ENCODE results near the gene GRIP1. TPM values are rescaled to one million over a fixed set of nuclear protein-coding genes. Genes with fewer than 3 reads are reported as not detected.

The GRIP1 gene
- total and polyA plus RNA-seq, 2 experiments from 2014 or later, result 5.1 to 13.7 TPM

GRCh38 chr12:66627988-66628317 lies 50.9 kb downstream of the GRIP1 start:
- Histone ChIP-seq H3K4me1 (ENCODE audit: insufficient read depth) (no peaks in the 10 kb centered on the region), H3K79me2 (replicated peaks; ENCODE audit: insufficient read depth) (no peaks in the 10 kb centered on the region), H3K4me3 (no peak overlapping the region), H4K20me1 (replicated peaks; ENCODE audit: insufficient read depth) (no peaks in the 10 kb centered on the region), H3K9me2 (ENCODE audit: insufficient read depth) (no peaks in the 10 kb centered on the region), H2AFZ (no peak overlapping the region), H3K27ac (ENCODE audit: low read depth) (no peak overlapping the region), H3K4me2 (no peak overlapping the region), H3K36me3 (ENCODE audit: insufficient read depth) (no peaks in the 10 kb centered on the region), H3F3A (replicated peaks; ENCODE audit: low read depth) (no peaks in the 10 kb centered on the region), H3K27me3 (ENCODE audit: insufficient read depth) (no peaks in the 10 kb centered on the region)
- Mint-ChIP-seq H3K9me3 (no peaks in the 10 kb centered on the region), H3K36me3 (ENCODE audit: low read depth) (no peaks in the 10 kb centered on the region), H3K4me3 (no peak overlapping the region), H3K4me1 (peaks cover 4% of the 10 kb centered on the region), H3K27me3 (ENCODE audit: insufficient read depth, low read depth, poor library complexity) (no peaks in the 10 kb centered on the region), H3K27ac (no peak overlapping the region)
- DNase-seq (ENCODE audit: low spot score), result no peak
- TF ChIP-seq ZNF114 (CRISPR knock-in tag; IDR thresholded peaks at IDR 0.05) (no peak), EZH2phosphoT487 (IDR thresholded peaks at IDR 0.05; ENCODE audit: unreplicated experiment) (no peak), JUNB (IDR thresholded peaks at IDR 0.05; ENCODE audit: unreplicated experiment) (no peak), STAT1 (IDR thresholded peaks at IDR 0.05; ENCODE audit: unreplicated experiment) (no peak), ZNF331 (CRISPR knock-in tag; IDR thresholded peaks at IDR 0.05; ENCODE audit: low read depth) (no peak), POLR2AphosphoS5 (IDR thresholded peaks at IDR 0.05; ENCODE audit: low read depth) (no peak), EZH2 (IDR thresholded peaks at IDR 0.05; ENCODE audit: low read depth, unreplicated experiment) (no peak), CREB1 (CRISPR knock-in tag; IDR thresholded peaks at IDR 0.05; ENCODE audit: low read depth) (no peak), NANOG (IDR thresholded peaks at IDR 0.05; ENCODE audit: borderline replicate concordance) (no peak), REST (IDR thresholded peaks at IDR 0.05; ENCODE audit: unreplicated experiment) (no peak), CTCF (conservative IDR thresholded peaks at IDR 0.05; ENCODE audit: low read depth in 2 of 2) (no peak)
- TF ChIP-seq, protein P1, sequence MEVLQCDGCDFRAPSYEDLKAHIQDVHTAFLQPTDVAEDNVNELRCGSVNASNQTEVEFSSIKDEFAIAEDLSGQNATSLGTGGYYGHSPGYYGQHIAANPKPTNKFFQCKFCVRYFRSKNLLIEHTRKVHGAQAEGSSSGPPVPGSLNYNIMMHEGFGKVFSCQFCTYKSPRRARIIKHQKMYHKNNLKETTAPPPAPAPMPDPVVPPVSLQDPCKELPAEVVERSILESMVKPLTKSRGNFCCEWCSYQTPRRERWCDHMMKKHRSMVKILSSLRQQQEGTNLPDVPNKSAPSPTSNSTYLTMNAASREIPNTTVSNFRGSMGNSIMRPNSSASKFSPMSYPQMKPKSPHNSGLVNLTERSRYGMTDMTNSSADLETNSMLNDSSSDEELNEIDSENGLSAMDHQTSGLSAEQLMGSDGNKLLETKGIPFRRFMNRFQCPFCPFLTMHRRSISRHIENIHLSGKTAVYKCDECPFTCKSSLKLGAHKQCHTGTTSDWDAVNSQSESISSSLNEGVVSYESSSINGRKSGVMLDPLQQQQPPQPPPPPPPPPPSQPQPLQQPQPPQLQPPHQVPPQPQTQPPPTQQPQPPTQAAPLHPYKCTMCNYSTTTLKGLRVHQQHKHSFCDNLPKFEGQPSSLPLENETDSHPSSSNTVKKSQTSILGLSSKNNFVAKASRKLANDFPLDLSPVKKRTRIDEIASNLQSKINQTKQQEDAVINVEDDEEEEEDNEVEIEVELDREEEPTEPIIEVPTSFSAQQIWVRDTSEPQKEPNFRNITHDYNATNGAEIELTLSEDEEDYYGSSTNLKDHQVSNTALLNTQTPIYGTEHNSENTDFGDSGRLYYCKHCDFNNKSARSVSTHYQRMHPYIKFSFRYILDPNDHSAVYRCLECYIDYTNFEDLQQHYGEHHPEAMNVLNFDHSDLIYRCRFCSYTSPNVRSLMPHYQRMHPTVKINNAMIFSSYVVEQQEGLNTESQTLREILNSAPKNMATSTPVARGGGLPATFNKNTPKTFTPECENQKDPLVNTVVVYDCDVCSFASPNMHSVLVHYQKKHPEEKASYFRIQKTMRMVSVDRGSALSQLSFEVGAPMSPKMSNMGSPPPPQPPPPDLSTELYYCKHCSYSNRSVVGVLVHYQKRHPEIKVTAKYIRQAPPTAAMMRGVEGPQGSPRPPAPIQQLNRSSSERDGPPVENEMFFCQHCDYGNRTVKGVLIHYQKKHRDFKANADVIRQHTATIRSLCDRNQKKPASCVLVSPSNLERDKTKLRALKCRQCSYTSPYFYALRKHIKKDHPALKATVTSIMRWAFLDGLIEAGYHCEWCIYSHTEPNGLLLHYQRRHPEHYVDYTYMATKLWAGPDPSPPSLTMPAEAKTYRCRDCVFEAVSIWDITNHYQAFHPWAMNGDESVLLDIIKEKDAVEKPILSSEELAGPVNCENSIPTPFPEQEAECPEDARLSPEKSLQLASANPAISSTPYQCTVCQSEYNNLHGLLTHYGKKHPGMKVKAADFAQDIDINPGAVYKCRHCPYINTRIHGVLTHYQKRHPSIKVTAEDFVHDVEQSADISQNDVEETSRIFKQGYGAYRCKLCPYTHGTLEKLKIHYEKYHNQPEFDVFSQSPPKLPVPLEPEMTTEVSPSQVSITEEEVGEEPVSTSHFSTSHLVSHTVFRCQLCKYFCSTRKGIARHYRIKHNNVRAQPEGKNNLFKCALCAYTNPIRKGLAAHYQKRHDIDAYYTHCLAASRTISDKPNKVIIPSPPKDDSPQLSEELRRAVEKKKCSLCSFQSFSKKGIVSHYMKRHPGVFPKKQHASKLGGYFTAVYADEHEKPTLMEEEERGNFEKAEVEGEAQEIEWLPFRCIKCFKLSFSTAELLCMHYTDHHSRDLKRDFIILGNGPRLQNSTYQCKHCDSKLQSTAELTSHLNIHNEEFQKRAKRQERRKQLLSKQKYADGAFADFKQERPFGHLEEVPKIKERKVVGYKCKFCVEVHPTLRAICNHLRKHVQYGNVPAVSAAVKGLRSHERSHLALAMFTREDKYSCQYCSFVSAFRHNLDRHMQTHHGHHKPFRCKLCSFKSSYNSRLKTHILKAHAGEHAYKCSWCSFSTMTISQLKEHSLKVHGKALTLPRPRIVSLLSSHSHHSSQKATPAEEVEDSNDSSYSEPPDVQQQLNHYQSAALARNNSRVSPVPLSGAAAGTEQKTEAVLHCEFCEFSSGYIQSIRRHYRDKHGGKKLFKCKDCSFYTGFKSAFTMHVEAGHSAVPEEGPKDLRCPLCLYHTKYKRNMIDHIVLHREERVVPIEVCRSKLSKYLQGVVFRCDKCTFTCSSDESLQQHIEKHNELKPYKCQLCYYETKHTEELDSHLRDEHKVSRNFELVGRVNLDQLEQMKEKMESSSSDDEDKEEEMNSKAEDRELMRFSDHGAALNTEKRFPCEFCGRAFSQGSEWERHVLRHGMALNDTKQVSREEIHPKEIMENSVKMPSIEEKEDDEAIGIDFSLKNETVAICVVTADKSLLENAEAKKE (CRISPR knock-in tag; IDR thresholded peaks at IDR 0.05), result no peak
- TF ChIP-seq, protein P2, sequence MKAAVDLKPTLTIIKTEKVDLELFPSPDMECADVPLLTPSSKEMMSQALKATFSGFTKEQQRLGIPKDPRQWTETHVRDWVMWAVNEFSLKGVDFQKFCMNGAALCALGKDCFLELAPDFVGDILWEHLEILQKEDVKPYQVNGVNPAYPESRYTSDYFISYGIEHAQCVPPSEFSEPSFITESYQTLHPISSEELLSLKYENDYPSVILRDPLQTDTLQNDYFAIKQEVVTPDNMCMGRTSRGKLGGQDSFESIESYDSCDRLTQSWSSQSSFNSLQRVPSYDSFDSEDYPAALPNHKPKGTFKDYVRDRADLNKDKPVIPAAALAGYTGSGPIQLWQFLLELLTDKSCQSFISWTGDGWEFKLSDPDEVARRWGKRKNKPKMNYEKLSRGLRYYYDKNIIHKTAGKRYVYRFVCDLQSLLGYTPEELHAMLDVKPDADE (IDR thresholded peaks at IDR 0.05), result no peak
- no peak; the same call in 2 of the 3 replicates for ATAC-seq
